Measurements from ENCODE around the gene LATS2. TPM values are rescaled to one million over a fixed set of nuclear protein-coding genes. Genes with fewer than 3 reads are reported as not detected.

LATS2 gene
- total and polyA plus RNA-seq, 3 donors from 2014 or later, result 35.6 to 40.2 (median 36.5) TPM

DNA sequence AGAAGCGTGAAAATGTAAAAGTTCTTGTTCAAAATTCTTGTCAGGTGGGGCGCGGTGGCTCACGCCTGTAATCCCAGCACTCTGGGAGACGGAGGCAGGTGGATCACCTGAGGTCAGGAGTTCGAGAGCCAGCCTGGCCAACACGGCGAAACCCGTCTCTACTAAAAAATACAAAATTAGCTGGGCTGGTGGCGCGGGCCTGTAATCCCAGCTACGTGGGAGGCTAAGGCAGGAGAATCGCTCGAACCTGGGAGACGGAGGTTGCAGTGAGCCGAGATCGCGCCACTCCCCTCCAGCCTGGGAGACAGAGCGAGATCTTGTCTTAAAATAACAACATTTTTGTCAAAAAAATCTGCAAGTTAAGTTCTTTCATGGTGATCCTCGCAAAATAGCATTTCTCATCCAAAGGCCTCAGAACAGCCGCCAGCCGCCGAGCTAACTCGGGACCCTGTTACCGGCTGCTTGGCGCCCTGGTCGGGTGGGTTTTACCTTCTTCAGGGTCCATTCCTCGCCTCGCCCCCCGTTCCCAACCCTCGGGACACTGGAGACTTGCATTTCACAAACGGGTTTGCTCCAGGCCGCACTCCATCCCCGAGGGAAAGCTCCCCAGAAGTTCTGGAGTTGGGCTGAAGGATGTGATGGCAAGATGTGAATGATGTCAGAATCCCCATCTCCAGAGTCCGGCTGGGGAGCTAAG lies 1.6 kb downstream of the LATS2 start:
- no peaks in the 10 kb centered on the region for H3K4me1 ChIP-seq
- peak overlapping the region; percentile 93 to 100 for H3K27ac ChIP-seq
- 50 to 72% methylated on average over 16 to 35 of the region's 35 CpGs for WGBS, 2 donors
- H3K4me3 ChIP-seq, result peak overlapping the region; percentile 80 to 95
- no peak for DNase-seq
- no peaks in the 10 kb centered on the region for H3K9me3 ChIP-seq
- no peaks in the 10 kb centered on the region for H3K36me3 ChIP-seq (ENCODE audit: low read depth, missing control alignments)
- no peaks in the 10 kb centered on the region for H3K27me3 ChIP-seq
- intact Hi-C loops (cut with DNase I; ENCODE audit: low total_unique reads), result no loop called here
- no peak for TF ChIP-seq POLR2A (IDR thresholded peaks at IDR 0.05)
- TF ChIP-seq, protein P1, sequence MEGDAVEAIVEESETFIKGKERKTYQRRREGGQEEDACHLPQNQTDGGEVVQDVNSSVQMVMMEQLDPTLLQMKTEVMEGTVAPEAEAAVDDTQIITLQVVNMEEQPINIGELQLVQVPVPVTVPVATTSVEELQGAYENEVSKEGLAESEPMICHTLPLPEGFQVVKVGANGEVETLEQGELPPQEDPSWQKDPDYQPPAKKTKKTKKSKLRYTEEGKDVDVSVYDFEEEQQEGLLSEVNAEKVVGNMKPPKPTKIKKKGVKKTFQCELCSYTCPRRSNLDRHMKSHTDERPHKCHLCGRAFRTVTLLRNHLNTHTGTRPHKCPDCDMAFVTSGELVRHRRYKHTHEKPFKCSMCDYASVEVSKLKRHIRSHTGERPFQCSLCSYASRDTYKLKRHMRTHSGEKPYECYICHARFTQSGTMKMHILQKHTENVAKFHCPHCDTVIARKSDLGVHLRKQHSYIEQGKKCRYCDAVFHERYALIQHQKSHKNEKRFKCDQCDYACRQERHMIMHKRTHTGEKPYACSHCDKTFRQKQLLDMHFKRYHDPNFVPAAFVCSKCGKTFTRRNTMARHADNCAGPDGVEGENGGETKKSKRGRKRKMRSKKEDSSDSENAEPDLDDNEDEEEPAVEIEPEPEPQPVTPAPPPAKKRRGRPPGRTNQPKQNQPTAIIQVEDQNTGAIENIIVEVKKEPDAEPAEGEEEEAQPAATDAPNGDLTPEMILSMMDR (IDR thresholded peaks at IDR 0.05), result no peak

DNA sequence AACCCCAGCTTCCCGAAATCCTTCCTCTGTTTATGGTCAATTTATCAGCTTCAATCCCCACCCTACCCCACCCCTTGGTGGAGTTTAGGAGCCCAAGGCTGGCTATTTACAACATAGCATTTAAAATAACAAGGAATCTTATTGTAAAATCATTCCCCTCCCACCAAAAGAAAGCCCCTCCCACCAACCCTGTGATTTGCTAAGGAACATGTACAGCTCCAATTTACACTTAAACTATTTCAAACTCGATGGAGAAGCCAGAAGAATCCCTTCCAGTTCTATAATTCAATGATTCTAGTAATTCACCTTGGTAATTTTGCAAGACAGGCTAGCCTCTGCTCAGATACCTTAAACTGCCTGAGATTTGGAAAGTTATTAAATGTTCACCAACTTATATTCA lies 3.0 kb downstream of the LATS2 start:
- 17 to 35% methylated on average over 2 of the region's 2 CpGs for WGBS, 2 donors
- Histone ChIP-seq H3K27me3 (no peaks in the 10 kb centered on the region), H3K9me3 (no peaks in the 10 kb centered on the region), H3K36me3 (ENCODE audit: low read depth, missing control alignments) (no peaks in the 10 kb centered on the region), H3K4me1 (no peaks in the 10 kb centered on the region), H3K27ac (no peak overlapping the region), H3K4me3 (no peak overlapping the region)
- no peak for DNase-seq
- intact Hi-C loops (cut with DNase I; ENCODE audit: low total_unique reads), result no loop called here
- TF ChIP-seq, protein P1 (IDR thresholded peaks at IDR 0.05), result no peak
- TF ChIP-seq POLR2A (IDR thresholded peaks at IDR 0.05), result no peak

DNA sequence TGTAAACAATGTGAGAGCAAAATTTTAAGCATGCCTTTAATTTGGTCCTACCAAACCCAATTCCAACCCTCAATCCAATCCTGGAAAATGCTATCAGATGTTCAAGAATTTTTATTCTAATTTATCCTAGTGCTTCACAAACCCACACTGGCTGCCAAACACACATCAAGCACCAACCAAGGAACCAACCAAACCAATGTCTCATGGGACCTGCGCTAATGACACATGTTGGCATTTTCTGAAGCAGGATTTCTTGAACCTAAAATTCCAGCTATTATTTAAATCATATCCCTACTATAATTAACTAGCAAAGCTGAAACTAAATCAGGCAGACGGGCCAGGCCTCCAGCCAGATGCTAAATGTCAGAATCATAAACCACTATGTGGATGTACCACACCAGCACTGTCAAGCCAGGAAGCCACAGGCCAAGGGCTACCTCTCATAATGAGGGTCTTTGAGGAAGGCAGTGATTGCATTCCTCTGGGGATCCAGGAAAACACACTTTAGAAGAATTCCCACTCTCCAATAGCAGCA lies 5.8 kb downstream of the LATS2 start:
- H3K4me3 ChIP-seq, result no peak overlapping the region
- intact Hi-C loops (cut with DNase I; ENCODE audit: low total_unique reads), result no loop called here
- no peaks in the 10 kb centered on the region for H3K27me3 ChIP-seq
- DNase-seq, result no peak
- no peaks in the 10 kb centered on the region for H3K36me3 ChIP-seq (ENCODE audit: low read depth, missing control alignments)
- 64 to 82% methylated on average over 2 of the region's 2 CpGs for WGBS, 2 donors
- no peak overlapping the region for H3K27ac ChIP-seq
- TF ChIP-seq, protein P1 (IDR thresholded peaks at IDR 0.05), result no peak
- TF ChIP-seq POLR2A (IDR thresholded peaks at IDR 0.05), result no peak
- no peaks in the 10 kb centered on the region for H3K9me3 ChIP-seq
- no peaks in the 10 kb centered on the region for H3K4me1 ChIP-seq

DNA sequence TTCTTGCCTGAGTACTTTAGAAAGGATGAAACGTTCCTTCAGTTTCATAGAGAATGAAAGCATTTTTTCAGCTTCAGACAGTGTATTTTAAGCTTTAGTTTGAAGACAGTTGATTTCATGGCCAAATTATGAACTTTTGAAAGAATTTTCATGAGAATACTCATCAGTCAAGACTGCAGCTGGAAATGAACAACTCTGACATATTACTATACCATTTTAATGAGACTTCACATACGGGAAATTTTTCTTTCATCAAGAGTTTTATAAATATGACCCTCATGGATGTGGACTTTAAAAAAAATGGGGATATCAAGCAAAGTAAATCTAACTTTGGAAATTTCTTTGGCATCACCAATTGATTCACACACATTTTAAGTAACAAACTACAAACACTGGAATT lies 6.4 kb downstream of the LATS2 start:
- H3K27me3 ChIP-seq, result no peaks in the 10 kb centered on the region
- H3K4me1 ChIP-seq, result no peaks in the 10 kb centered on the region
- no peaks in the 10 kb centered on the region for H3K9me3 ChIP-seq
- H3K27ac ChIP-seq, result no peak overlapping the region
- DNase-seq, result no peak
- no peaks in the 10 kb centered on the region for H3K36me3 ChIP-seq (ENCODE audit: low read depth, missing control alignments)
- WGBS, 2 donors, result 19 to 25% methylated on average over 2 of the region's 2 CpGs
- intact Hi-C loops (cut with DNase I; ENCODE audit: low total_unique reads), result no loop called here
- no peak overlapping the region for H3K4me3 ChIP-seq
- TF ChIP-seq POLR2A (IDR thresholded peaks at IDR 0.05), result no peak
- TF ChIP-seq, protein P1 (IDR thresholded peaks at IDR 0.05), result no peak

DNA sequence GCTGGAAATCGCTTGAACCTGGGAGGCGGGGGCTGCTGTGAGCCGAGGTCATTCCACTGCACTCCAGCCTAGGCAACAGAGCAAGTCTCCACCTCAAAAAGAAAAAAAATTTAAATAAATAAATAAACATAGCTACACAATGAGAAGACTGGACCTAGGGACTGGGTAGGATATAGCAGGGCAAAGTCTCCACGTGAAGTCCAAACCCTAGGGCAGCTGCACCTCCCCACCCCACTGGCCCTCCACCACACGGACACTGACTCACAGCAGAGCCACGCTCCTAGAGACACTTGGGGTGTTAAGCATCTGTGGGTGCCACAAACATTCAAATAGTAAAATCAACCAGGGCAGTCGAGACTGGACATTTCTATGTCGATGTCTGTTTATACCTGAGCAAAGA lies 7.1 kb downstream of the LATS2 start:
- no peak for TF ChIP-seq POLR2A (IDR thresholded peaks at IDR 0.05)
- TF ChIP-seq, protein P1 (IDR thresholded peaks at IDR 0.05), result no peak
- H3K9me3 ChIP-seq, result no peaks in the 10 kb centered on the region
- no peak for DNase-seq
- H3K4me1 ChIP-seq, result no peaks in the 10 kb centered on the region
- intact Hi-C loops (cut with DNase I; ENCODE audit: low total_unique reads), result no loop called here
- no peaks in the 10 kb centered on the region for H3K27me3 ChIP-seq
- no peaks in the 10 kb centered on the region for H3K36me3 ChIP-seq (ENCODE audit: low read depth, missing control alignments)
- H3K4me3 ChIP-seq, result no peak overlapping the region
- 89 to 90% methylated on average over 8 of the region's 8 CpGs for WGBS, 2 donors
- H3K27ac ChIP-seq, result no peak overlapping the region

All from testis (tissue), 3 donors.